Endothelial cell of umbilical vein (primary cell): ENCODE measurements around the gene SSC5D. TPM values are rescaled to one million over a fixed set of nuclear protein-coding genes. Genes with fewer than 3 reads are reported as not detected.

Experiments
- BruUV-seq: library from RNA; stranded (reverse); fragments of 400-500 nt; replicated peaks from 2 replicates; lab custom pipeline; 2021; lab: Mats Ljungman, UMichigan
- CTCF ChIA-PET: fragments of 300-600, 350-600 bp; sonication (Branson Sonifier 250); formaldehyde crosslinking; loops from one replicate; lab custom pipeline; 2021; ENCODE audit warnings: antibody characterized with exemption, inconsistent platforms; lab: Charles Lee
- POLR2A ChIA-PET: fragments of 300-600, 350-600 bp; sonication (Branson Sonifier 250); formaldehyde crosslinking; loops from one replicate; lab custom pipeline; 2021; ENCODE audit warnings: antibody characterized with exemption, inconsistent platforms; lab: Charles Lee
- DNase-seq: peaks from one replicate; pipeline ENCODE4 v3.0.0-alpha.2; 2011; ENCODE audit warnings: low read depth, low spot score
- FAIRE-seq: peaks from 2 replicates; lab custom pipeline; 2011; peaks lifted over from hg19 to GRCh38; lab: Jason Lieb, UNC
- H2AFZ ChIP-seq: 2 replicates; pipeline ENCODE4 v1.6.0; 2012; ENCODE audit warnings: low read depth, low read length, control low read depth, inconsistent platforms
- H3K27ac ChIP-seq: 2 replicates; pipeline ENCODE4 v1.5.1; 2011; ENCODE audit warnings: low read depth, mild to moderate bottlenecking, control low read depth, low read length, moderate library complexity; ENCODE audit not compliant: insufficient read depth
- H3K27me3 ChIP-seq, 2 experiments: 2 replicates each; pipeline versions ENCODE4 v1.6.0 to v1.6.1; 2011; ENCODE audit warnings: low read length in 2 of 2, mixed read lengths in 1 of 2; ENCODE audit not compliant: control insufficient read depth in 2 of 2, insufficient read depth in 2 of 2
- H3K36me3 ChIP-seq, 2 experiments: 2 replicates in 1 of 2; 3 replicates in 1 of 2; pipeline ENCODE4 v1.5.1; 2011; ENCODE audit warnings: low read length in 2 of 2, mild to moderate bottlenecking in 1 of 2, moderate library complexity in 1 of 2; ENCODE audit not compliant: control insufficient read depth in 2 of 2, insufficient read depth in 2 of 2; ENCODE audit errors: extremely low read depth in 1 of 2
- H3K4me1 ChIP-seq: 3 replicates; pipeline ENCODE4 v1.5.1; 2011; ENCODE audit warnings: mild to moderate bottlenecking, low read length; ENCODE audit not compliant: control insufficient read depth, insufficient read depth; ENCODE audit errors: extremely low read depth
- H3K4me2 ChIP-seq: 2 replicates; pipeline ENCODE4 v1.6.1; 2011; ENCODE audit warnings: low read length, control low read depth, mixed read lengths; ENCODE audit not compliant: insufficient read depth
- H3K4me3 ChIP-seq, 3 experiments: fragments of 200-600 bp in 1 of 3; sonication (generic), shearing (Covaris generic) in 1 of 3; replicated peaks in 1 of 3; 2 replicates each; pipeline ENCODE4 v1.5.1; 2011 to 2016; ENCODE audit warnings: control low read depth in 3 of 3, low read length in 3 of 3, mild to moderate bottlenecking in 2 of 3, inconsistent platforms in 1 of 3, low read depth in 1 of 3, moderate library complexity in 1 of 3; ENCODE audit not compliant: insufficient read depth in 1 of 3
- H3K79me2 ChIP-seq: 2 replicates; pipeline ENCODE4 v1.6.0; 2012; ENCODE audit warnings: low read length, inconsistent platforms; ENCODE audit not compliant: control insufficient read depth, insufficient read depth
- H3K9ac ChIP-seq: replicated peaks from 2 replicates; pipeline ENCODE3; 2011; ENCODE audit warnings: low read length, control low read depth; ENCODE audit not compliant: insufficient read depth; ENCODE audit errors: extremely low read depth
- H3K9me1 ChIP-seq: replicated peaks from 3 replicates; pipeline ENCODE4 v1.6.0; 2011; ENCODE audit warnings: mild to moderate bottlenecking, low read length; ENCODE audit not compliant: control insufficient read depth, insufficient read depth; ENCODE audit errors: extremely low read depth
- H3K9me3 ChIP-seq: replicated peaks from 2 replicates; pipeline ENCODE4 v1.5.1; 2012; ENCODE audit warnings: low read length, inconsistent platforms; ENCODE audit not compliant: control insufficient read depth, insufficient read depth
- H4K20me1 ChIP-seq: replicated peaks from 2 replicates; pipeline ENCODE3; 2011; ENCODE audit warnings: mild to moderate bottlenecking, low read length; ENCODE audit not compliant: control insufficient read depth, insufficient read depth; ENCODE audit errors: extremely low read depth
- CTCF ChIP-seq, 2 donors: IDR thresholded peaks; 1 replicate in 1 of 2; 2 replicates in 1 of 2; pipeline ENCODE4 v1.5.1; 2011; ENCODE audit warnings: low read length in 2 of 2, mild to moderate bottlenecking in 2 of 2, moderate library complexity in 2 of 2, control low read depth in 1 of 2, inconsistent platforms in 1 of 2, low read depth in 1 of 2; ENCODE audit not compliant: insufficient read depth in 1 of 2; ENCODE audit errors: extremely low read depth in 1 of 2
- EZH2 ChIP-seq: IDR thresholded peaks from 2 replicates; pipeline ENCODE4 v1.6.1; 2012; ENCODE audit warnings: borderline replicate concordance, low read depth, mild to moderate bottlenecking, moderate library complexity, low read length, inconsistent platforms; ENCODE audit not compliant: severe bottlenecking
- FOS ChIP-seq: IDR thresholded peaks from 2 replicates; pipeline ENCODE4 v1.6.1; 2011; ENCODE audit warnings: mild to moderate bottlenecking, low read length, moderate library complexity, borderline replicate concordance; ENCODE audit not compliant: insufficient read depth
- GATA2 ChIP-seq: IDR thresholded peaks from 2 replicates; pipeline ENCODE4 v1.7.0; 2011; ENCODE audit warnings: low read depth, mild to moderate bottlenecking, moderate library complexity, mixed read lengths, low read length; ENCODE audit not compliant: insufficient read length, insufficient read depth
- JUN ChIP-seq: IDR thresholded peaks from 2 replicates; pipeline ENCODE4 v1.6.1; 2011; ENCODE audit warnings: borderline replicate concordance, low read depth; ENCODE audit not compliant: insufficient read length, insufficient read depth
- MAX ChIP-seq: IDR thresholded peaks from 2 replicates; pipeline ENCODE4 v1.6.1; 2011; ENCODE audit not compliant: insufficient read depth, insufficient read length
- MYC ChIP-seq: IDR thresholded peaks from one replicate; pipeline ENCODE4 v1.6.1; 2011; ENCODE audit warnings: mild to moderate bottlenecking, low read depth, low read length
- POLR2A ChIP-seq: IDR thresholded peaks from 2 replicates; pipeline ENCODE4 v1.6.1; 2012; ENCODE audit warnings: low read depth, mild to moderate bottlenecking, control low read depth, low read length
- POLR2AphosphoS5 ChIP-seq: IDR thresholded peaks from 2 replicates; pipeline ENCODE4 v1.6.1; 2012; ENCODE audit warnings: low read depth, mild to moderate bottlenecking, control low read depth, low read length, moderate library complexity; ENCODE audit not compliant: insufficient read depth
- dilution Hi-C: fragments of 300-500 bp; cut with MboI; formaldehyde crosslinking; loops from one replicate; pipeline ENCODE4 v1.15.0; 2019; ENCODE audit warnings: low sequenced_read_pairs; ENCODE audit not compliant: extremely low pct_ligation_motif_present
- intact Hi-C: fragments of 100-400 bp; cut with micrococcal nuclease; formaldehyde crosslinking; loops from one replicate; pipeline ENCODE4 v1.10.0; 2022
- polyA plus RNA-seq, 4 experiments: library from polyadenylated mRNA; depleted of rRNA in 3 of 4; stranded (reverse) in 3 of 4; unstranded in 1 of 4; fragments of >200 nt; gene quantifications; 2 replicates each; pipeline versions ENCODE4 v1.2.1 to v1.2.3, GENCODE V29; 2011 to 2012; ENCODE audit warnings: missing spikeins in 1 of 4
- total RNA-seq: library from RNA; stranded (reverse); gene quantifications from 2 replicates; pipeline ENCODE4 v1.2.3, GENCODE V29; 2021

The SSC5D gene
- total and polyA plus RNA-seq, 2 donors (not counting 3 experiments of a cell fraction or from before 2014, with no cell fraction given), result 0.47 to 1.3 TPM

GRCh38 chr19:55466241-55466614, 22.0 kb upstream of the SSC5D start:
- no peak for DNase-seq
- Histone ChIP-seq H3K27me3 (no peaks in the 10 kb centered on the region), H3K27ac (no peak overlapping the region), H3K9me1 (no peaks in the 10 kb centered on the region), H3K9ac (no peak overlapping the region), H3K36me3 (no peaks in the 10 kb centered on the region), H3K4me1 (peaks cover 6% of the 10 kb centered on the region), H4K20me1 (no peaks in the 10 kb centered on the region), H3K4me3 (no peak overlapping the region), H2AFZ (no peak overlapping the region), H3K9me3 (no peaks in the 10 kb centered on the region), H3K4me2 (no peak overlapping the region), H3K79me2 (no peaks in the 10 kb centered on the region)
- FAIRE-seq, result no peak
- CTCF ChIA-PET, result interaction anchor here (0.8 to 5.1 kb wide), 15 partner anchors 7 to 325 kb away, joined by 3 to 298 read pairs (median 13); partner anchors contain the start of genes NAT14, ZNF628, ZNF784 and ZNF865
- TF ChIP-seq MYC (no peak), POLR2A (no peak), GATA2 (no peak), FOS (no peak), MAX (no peak), JUN (no peak), CTCF (IDR thresholded peaks at IDR 0.05; ENCODE audit: extremely low read depth in 1 of 2, insufficient read depth in 1 of 2, low read depth in 1 of 2, low read length in 2 of 2) (no peak), POLR2AphosphoS5 (no peak), EZH2 (no peak)
- no TSS peak for BruUV-seq
- POLR2A ChIA-PET, result no interaction called here
- intact Hi-C loops, result loop anchor here (2.0 kb wide), 1 partner anchor 21 kb away; no protein-coding TSS in a partner anchor
- dilution Hi-C loops, result no loop called here
